ENCODE results near the gene MSRB2. TPM values are rescaled to one million over a fixed set of nuclear protein-coding genes. Genes with fewer than 3 reads are reported as not detected.

Gene MSRB2
- total RNA-seq, 1 donor from 2014 or later = 31.3 TPM

DNA sequence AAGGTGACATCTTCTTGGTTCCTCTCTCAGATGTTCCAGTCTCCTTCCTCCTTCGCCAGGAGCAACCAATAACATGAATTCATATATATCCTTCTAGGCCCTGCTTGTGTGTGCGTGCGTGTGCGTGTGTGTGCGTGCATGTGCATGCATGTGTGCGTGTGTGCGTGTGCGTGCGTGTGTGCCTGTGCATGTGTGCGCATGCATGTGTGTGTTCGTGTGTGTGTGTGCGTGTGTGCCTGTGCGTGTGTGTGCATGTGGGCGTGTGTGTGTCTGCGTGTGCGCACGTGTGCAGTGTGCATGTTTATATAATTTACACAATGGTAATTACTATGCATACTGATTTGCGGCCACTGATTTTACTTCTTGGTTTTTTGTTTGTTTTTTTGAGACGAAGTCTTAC, 52.8 kb downstream of the MSRB2 start:
- TF ChIP-seq, protein P1, sequence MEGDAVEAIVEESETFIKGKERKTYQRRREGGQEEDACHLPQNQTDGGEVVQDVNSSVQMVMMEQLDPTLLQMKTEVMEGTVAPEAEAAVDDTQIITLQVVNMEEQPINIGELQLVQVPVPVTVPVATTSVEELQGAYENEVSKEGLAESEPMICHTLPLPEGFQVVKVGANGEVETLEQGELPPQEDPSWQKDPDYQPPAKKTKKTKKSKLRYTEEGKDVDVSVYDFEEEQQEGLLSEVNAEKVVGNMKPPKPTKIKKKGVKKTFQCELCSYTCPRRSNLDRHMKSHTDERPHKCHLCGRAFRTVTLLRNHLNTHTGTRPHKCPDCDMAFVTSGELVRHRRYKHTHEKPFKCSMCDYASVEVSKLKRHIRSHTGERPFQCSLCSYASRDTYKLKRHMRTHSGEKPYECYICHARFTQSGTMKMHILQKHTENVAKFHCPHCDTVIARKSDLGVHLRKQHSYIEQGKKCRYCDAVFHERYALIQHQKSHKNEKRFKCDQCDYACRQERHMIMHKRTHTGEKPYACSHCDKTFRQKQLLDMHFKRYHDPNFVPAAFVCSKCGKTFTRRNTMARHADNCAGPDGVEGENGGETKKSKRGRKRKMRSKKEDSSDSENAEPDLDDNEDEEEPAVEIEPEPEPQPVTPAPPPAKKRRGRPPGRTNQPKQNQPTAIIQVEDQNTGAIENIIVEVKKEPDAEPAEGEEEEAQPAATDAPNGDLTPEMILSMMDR (IDR thresholded peaks at IDR 0.05; ENCODE audit: partially characterized antibody, unreplicated experiment) = no peak
- H3K4me1 Mint-ChIP-seq (ENCODE audit: low read depth, unreplicated experiment) = no peaks in the 10 kb centered on the region
- H3K36me3 Mint-ChIP-seq (ENCODE audit: unreplicated experiment) = no peaks in the 10 kb centered on the region
- H3K27ac Mint-ChIP-seq (ENCODE audit: unreplicated experiment) = no peak overlapping the region
- no peak overlapping the region for H3K4me3 Mint-ChIP-seq (ENCODE audit: unreplicated experiment)
- no peak for DNase-seq
- H3K27me3 Mint-ChIP-seq (ENCODE audit: unreplicated experiment) = no peaks in the 10 kb centered on the region
- H3K9me3 Mint-ChIP-seq (ENCODE audit: unreplicated experiment) = no peaks in the 10 kb centered on the region

DNA sequence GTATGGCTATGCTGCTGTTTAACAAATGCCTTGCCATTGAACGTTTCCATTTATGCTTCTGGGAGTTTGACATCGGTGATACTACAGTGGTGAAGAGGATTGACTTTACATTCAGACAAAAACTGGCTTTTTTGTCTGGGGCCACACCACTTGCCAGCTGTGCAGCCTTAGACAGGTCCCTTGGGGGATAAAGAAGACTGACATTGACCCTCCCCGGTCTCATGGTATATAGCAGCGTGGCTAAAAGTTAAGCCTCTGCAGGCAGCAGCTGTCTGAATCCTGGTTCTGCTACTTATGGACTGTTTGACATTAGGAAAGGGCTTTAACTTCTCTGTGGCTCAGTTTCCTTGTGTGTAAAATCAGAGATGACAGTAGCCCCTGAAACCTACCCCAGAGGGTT, 54.7 kb downstream of the MSRB2 start:
- Mint-ChIP-seq H3K9me3 (ENCODE audit: unreplicated experiment) (no peaks in the 10 kb centered on the region), H3K4me3 (ENCODE audit: unreplicated experiment) (no peak overlapping the region), H3K4me1 (ENCODE audit: low read depth, unreplicated experiment) (no peaks in the 10 kb centered on the region), H3K27me3 (ENCODE audit: unreplicated experiment) (no peaks in the 10 kb centered on the region), H3K27ac (ENCODE audit: unreplicated experiment) (no peak overlapping the region), H3K36me3 (ENCODE audit: unreplicated experiment) (no peaks in the 10 kb centered on the region)
- TF ChIP-seq, protein P1 (IDR thresholded peaks at IDR 0.05; ENCODE audit: partially characterized antibody, unreplicated experiment) = no peak
- DNase-seq = no peak

DNA sequence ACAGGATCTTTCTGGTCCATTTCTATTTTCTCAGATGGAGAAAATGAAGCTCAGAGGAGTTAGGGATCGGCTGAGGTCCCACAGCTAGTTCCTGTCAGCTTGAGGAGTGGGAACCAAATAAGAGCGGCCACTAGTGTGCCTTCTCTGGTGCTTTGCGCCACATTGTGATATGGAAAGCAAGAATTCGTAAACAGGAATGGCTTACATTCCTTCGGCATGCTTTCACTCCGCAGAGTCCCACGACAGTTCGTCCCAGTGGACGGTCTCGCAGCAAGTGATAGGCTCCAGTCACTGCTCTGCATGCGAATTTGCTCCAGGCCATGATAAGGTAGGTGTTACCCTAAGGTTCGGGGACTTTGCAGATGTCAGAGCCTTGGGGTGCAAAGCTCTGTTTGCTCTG, 55.2 kb downstream of the MSRB2 start:
- no peaks in the 10 kb centered on the region for H3K27me3 Mint-ChIP-seq (ENCODE audit: unreplicated experiment)
- no peaks in the 10 kb centered on the region for H3K4me1 Mint-ChIP-seq (ENCODE audit: low read depth, unreplicated experiment)
- H3K36me3 Mint-ChIP-seq (ENCODE audit: unreplicated experiment) = no peaks in the 10 kb centered on the region
- TF ChIP-seq, protein P1 (IDR thresholded peaks at IDR 0.05; ENCODE audit: partially characterized antibody, unreplicated experiment) = no peak
- no peaks in the 10 kb centered on the region for H3K9me3 Mint-ChIP-seq (ENCODE audit: unreplicated experiment)
- no peak for DNase-seq
- no peak overlapping the region for H3K27ac Mint-ChIP-seq (ENCODE audit: unreplicated experiment)
- no peak overlapping the region for H3K4me3 Mint-ChIP-seq (ENCODE audit: unreplicated experiment)

DNA sequence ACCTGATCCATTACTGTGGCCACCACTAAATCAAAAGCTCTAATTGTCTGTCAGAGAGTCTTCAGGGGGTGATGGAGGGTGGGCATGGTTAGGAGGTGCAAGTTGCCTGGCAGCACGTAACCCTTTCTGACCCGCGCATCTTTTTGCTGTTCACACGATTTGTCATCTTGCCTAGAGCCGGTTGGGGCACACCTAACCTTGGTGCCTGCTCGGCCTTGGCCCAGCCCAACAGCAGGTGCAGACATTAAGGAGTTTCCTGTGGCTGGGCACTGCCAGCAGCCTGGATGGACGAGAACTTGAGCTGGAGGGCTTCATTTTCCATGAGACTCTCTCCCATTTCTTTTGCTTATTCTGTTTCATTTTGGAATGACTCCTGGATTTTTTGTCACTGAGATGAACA, 55.7 kb downstream of the MSRB2 start:
- H3K4me3 Mint-ChIP-seq (ENCODE audit: unreplicated experiment) = no peak overlapping the region
- H3K27ac Mint-ChIP-seq (ENCODE audit: unreplicated experiment) = no peak overlapping the region
- H3K27me3 Mint-ChIP-seq (ENCODE audit: unreplicated experiment) = peaks cover 3% of the 10 kb centered on the region
- peaks cover 2% of the 10 kb centered on the region for H3K4me1 Mint-ChIP-seq (ENCODE audit: low read depth, unreplicated experiment)
- H3K9me3 Mint-ChIP-seq (ENCODE audit: unreplicated experiment) = no peaks in the 10 kb centered on the region
- DNase-seq = no peak
- H3K36me3 Mint-ChIP-seq (ENCODE audit: unreplicated experiment) = no peaks in the 10 kb centered on the region
- TF ChIP-seq, protein P1 (IDR thresholded peaks at IDR 0.05; ENCODE audit: partially characterized antibody, unreplicated experiment) = no peak

DNA sequence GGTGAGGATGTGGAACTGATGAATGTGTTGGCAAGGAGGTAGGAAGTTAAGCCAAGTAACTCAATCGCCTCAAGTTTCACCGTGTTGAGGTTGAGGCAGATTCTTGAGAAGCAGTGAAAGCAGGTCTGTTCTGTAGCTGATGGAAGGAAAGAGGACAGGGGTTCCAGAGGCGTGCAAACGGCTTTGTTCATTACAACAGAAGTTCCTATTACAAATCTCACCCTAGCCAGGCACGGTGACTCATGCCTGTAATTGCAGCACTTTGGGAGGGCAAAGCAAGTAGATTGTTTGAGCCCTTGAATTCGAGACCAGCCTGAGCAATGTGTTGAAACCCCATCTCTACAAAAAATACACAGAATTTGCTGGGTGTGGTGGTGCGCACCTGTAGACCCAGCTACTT, 59.8 kb downstream of the MSRB2 start:
- peaks cover 6% of the 10 kb centered on the region for H3K27me3 Mint-ChIP-seq (ENCODE audit: unreplicated experiment)
- H3K4me3 Mint-ChIP-seq (ENCODE audit: unreplicated experiment) = no peak overlapping the region
- no peak for DNase-seq
- H3K9me3 Mint-ChIP-seq (ENCODE audit: unreplicated experiment) = no peaks in the 10 kb centered on the region
- TF ChIP-seq, protein P1 (IDR thresholded peaks at IDR 0.05; ENCODE audit: partially characterized antibody, unreplicated experiment) = no peak
- H3K4me1 Mint-ChIP-seq (ENCODE audit: low read depth, unreplicated experiment) = peaks cover 8% of the 10 kb centered on the region
- H3K27ac Mint-ChIP-seq (ENCODE audit: unreplicated experiment) = no peak overlapping the region
- H3K36me3 Mint-ChIP-seq (ENCODE audit: unreplicated experiment) = no peaks in the 10 kb centered on the region

Measured in glutamatergic neuron (in vitro differentiated cells).